Measurements from ENCODE around the gene SRP9. TPM values are rescaled to one million over a fixed set of nuclear protein-coding genes. Genes with fewer than 3 reads are reported as not detected.

Gene SRP9
- total RNA-seq, 1 donor from 2014 or later: 49.4 TPM

DNA sequence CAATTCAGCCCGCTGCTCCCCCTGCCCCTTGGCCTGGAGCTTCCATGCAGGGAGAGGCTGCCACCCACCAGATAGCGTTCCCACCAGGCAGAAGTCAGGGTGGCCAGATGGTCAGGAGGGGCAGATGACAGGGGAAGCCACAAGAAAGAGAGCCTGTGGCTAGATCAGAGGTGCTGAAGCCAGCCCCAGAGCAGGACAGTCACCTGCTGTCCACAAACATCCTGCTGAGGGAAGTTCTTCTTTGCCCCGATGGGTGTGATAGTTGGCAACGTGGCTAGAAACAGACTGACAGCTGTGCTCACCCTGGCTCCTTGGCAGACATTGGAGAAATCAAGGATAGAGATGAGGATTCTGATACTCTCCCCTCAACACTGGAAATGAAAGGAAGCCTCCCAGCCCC is 27.2 kb upstream of the SRP9 start:
- DNase-seq (ENCODE audit: low spot score in 2 of 2): no peak
- Histone ChIP-seq H3K27ac (no peak overlapping the region), H3K9me3 (no peaks in the 10 kb centered on the region), H3K36me3 (no peaks in the 10 kb centered on the region), H3K4me1 (peaks cover 5 to 21% of the 10 kb centered on the region in 2 donors), H3K4me3 (no peak overlapping the region), H3K27me3 (no peaks in the 10 kb centered on the region)
- intact Hi-C loops (cut with DNase I): no loop called here
- TF ChIP-seq, protein P1, sequence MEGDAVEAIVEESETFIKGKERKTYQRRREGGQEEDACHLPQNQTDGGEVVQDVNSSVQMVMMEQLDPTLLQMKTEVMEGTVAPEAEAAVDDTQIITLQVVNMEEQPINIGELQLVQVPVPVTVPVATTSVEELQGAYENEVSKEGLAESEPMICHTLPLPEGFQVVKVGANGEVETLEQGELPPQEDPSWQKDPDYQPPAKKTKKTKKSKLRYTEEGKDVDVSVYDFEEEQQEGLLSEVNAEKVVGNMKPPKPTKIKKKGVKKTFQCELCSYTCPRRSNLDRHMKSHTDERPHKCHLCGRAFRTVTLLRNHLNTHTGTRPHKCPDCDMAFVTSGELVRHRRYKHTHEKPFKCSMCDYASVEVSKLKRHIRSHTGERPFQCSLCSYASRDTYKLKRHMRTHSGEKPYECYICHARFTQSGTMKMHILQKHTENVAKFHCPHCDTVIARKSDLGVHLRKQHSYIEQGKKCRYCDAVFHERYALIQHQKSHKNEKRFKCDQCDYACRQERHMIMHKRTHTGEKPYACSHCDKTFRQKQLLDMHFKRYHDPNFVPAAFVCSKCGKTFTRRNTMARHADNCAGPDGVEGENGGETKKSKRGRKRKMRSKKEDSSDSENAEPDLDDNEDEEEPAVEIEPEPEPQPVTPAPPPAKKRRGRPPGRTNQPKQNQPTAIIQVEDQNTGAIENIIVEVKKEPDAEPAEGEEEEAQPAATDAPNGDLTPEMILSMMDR (IDR thresholded peaks at IDR 0.05): no peak

DNA sequence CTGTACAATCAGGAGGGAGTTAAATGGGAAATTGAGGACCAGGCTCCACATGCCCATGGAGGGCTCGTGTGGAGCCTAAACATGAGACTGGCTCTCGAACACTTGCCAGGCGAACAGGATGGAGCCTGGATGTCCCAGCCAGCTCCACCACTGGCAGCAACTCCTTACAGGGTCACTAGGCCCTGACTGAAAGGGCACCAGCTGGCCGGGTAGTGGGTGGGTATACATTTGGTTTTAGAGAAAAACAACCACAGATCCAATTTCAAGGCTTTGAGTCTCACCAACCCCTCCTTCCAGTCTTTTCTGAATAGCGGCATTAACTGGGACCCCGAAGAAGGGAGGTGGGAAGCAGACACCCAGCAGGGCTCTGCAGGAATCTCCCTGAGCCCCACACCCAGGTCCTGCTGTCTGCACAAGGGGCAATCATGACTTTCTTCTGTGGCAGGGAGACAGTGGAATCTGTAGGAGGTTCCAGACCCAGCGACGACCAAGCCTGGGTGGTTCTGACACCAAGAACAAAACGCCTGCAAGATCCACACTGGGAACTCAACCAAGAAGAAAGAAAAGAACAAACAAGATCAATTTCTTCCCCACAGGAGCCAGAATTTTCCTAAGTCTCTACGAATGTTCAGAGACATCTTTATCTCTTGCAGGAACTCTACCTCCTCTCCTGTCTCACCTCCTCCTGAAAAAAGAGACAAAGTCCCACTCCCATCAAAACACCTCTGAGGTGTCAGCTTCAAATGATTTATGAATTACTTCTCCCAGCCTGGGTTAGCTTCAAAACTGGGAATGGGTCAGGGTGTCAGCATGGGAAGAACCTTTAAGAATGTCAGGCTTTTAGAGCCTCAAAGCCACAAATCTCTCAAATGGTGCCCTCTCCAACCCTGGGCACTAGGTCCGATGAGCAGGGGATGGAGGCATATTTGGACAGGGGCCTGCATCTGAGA is 26.5 kb upstream of the SRP9 start:
- H3K4me3 ChIP-seq: no peak overlapping the region
- H3K27me3 ChIP-seq: no peaks in the 10 kb centered on the region
- no peaks in the 10 kb centered on the region for H3K9me3 ChIP-seq
- no peaks in the 10 kb centered on the region for H3K36me3 ChIP-seq
- H3K27ac ChIP-seq: no peak overlapping the region
- DNase-seq (ENCODE audit: low spot score in 2 of 2): no peak
- H3K4me1 ChIP-seq: peaks cover 2 to 18% of the 10 kb centered on the region in 2 donors
- TF ChIP-seq, protein P1 (IDR thresholded peaks at IDR 0.05): no peak
- intact Hi-C loops (cut with DNase I): no loop called here

DNA sequence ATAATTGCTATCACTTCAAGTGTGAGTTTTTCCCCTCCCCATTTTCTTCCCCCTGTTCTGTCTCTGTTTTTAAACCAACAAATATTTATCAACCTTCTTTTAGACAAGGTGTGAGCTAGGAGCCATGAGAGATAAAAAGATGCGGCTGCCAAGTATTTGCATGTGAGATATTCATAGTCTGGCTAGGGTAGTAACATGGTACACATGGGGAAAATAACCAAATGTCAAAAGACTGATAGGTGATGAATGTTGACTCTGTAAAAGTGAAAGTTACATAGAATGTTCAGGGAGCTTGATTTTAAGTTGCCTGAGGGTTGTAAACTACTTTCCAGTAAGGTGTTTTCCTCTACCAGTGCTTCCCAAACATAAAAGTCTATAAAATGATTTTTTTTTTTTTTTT is 25.4 kb upstream of the SRP9 start:
- Histone ChIP-seq H3K27ac (no peak overlapping the region), H3K4me1 (peaks cover 0 to 12% of the 10 kb centered on the region in 2 donors), H3K9me3 (no peaks in the 10 kb centered on the region), H3K36me3 (no peaks in the 10 kb centered on the region), H3K4me3 (no peak overlapping the region), H3K27me3 (no peaks in the 10 kb centered on the region)
- TF ChIP-seq, protein P1 (IDR thresholded peaks at IDR 0.05): no peak
- intact Hi-C loops (cut with DNase I): no loop called here
- DNase-seq (ENCODE audit: low spot score in 2 of 2): no peak

DNA sequence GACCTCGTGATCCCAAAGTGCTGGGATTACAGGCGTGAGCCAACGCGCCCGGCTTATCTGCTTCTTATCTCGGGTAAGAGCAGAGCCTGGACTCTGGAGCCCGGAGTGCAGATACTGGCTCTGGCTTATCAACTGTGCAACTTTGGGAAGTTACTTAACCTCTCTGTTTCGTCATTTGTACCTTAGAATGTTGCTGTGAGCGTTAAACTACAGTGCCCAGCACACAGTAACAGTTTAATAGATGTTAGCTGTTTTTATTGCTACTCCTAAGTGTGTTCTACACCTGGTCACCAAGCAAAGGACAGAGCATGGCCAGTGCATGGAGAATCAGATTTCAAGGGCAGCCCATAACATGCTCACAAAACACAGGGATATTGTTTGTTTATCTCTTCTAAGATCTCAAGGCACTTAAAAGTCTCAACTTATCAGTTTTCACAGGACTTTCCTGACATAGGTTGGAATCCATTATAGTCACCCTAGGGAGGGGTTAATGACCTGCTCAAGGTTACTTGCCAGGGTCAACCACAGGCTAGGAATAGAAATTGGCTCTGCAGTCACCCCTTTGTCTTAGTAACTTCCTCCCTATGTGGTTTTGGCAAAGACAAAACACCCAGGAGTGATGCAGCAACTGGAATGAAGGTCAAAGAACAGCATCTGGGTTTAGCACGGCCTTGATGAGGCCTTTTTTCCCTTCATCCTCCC is 22.5 kb upstream of the SRP9 start:
- Histone ChIP-seq H3K9me3 (no peaks in the 10 kb centered on the region), H3K36me3 (no peaks in the 10 kb centered on the region), H3K27me3 (no peaks in the 10 kb centered on the region), H3K4me3 (no peak overlapping the region), H3K4me1 (peaks cover 0 to 9% of the 10 kb centered on the region in 2 donors), H3K27ac (peak overlapping the region; percentile 30 to 33)
- TF ChIP-seq, protein P1 (IDR thresholded peaks at IDR 0.05): no peak
- DNase-seq (ENCODE audit: low spot score in 2 of 2): no peak
- intact Hi-C loops (cut with DNase I): no loop called here

DNA sequence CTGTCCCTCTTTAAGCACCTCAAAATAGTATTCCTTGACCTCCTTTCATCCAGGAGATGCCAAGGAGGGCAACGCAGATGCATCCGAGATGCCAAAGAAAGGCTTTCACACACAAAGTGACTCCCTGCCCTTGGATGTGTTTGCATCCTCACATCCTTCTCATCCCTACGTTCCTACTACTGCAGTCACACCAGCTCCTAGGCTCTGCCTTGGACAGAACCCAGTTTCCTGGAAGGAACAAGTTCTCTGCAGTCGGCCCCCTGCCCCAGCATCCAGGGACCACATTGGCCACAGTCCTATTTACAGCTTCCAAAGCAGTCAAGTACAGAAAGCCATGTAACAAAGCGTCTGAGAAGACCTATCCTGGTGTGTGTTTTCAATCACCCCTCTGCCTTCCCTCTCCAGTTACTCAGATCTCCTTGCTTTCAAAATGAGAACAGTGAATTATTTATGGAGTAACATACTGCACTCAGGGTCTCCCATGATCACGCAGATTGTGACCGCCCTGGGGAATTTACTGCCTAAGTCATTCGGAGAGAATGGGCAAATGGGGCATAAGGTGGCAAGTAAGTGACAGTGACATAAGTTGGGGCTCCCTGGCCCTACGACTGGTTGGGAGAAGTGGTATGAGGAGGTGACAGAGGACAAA is 21.8 kb upstream of the SRP9 start:
- Histone ChIP-seq H3K36me3 (no peaks in the 10 kb centered on the region), H3K4me1 (peaks cover 0 to 9% of the 10 kb centered on the region in 2 donors), H3K4me3 (no peak overlapping the region), H3K27me3 (no peaks in the 10 kb centered on the region), H3K27ac (peak overlapping the region; percentile 30 to 33), H3K9me3 (no peaks in the 10 kb centered on the region)
- TF ChIP-seq, protein P1 (IDR thresholded peaks at IDR 0.05): no peak
- DNase-seq (ENCODE audit: low spot score in 2 of 2): no peak
- intact Hi-C loops (cut with DNase I): no loop called here
